ENCODE results near the gene ZBTB9.
A peak's percentile ranks its signal among the peaks of the same experiment; 100 is the strongest.

ZBTB9 gene

DNA sequence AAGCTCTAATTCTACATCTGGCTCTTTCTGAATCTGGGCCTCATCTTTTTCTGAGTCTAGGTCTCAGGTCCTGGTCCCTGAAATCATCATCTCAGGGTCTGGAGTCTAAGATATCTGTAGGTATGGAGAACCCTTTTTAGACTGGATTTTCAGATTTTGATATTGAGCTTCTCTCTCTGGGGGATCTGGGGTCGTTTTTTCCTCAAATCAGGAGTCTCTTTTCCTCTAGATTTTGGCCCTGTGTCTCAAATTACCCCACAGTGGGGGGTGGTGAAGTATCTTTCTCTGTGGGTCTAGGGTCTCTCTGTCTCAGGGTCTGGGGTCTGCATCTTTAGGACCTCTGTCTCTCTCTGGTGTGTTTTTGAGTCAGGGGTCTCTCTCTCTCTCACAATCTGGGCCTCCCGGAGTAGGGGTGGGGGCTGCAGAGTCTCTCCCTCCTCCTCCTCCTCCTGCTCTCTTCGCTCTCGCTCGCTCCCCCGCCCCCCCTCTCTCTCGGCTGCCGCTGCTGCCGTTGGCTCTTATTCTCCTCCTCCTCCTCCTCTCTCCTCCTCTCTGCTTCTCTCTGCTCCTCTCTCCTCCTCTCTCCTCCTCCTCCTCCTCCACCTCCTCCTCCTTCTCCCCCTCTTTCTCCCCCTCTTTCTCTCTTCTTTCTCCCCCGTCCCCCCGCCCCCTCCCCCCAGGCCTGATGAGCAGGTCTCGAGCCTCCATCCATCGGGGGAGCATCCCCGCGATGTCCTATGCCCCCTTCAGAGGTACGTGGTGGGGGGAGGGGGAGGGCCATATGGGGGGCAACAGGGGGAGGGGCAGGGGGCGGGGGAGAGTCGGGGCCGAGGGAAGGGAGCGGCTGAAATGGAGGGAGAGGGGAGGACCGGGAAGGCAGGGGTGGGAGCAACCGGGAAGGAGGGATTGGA lies 34.5 kb upstream of the ZBTB9 start, which contains the start of gene SYNGAP1:
SYNGAP1 (plus strand) TSS at position 486 of the 911 bp plus-strand sequence; CDS start at position 686, 200 bp downstream.
- peak in 5 of 14 donors; percentile 9 to 61 (median 34) for DNase-seq

DNA sequence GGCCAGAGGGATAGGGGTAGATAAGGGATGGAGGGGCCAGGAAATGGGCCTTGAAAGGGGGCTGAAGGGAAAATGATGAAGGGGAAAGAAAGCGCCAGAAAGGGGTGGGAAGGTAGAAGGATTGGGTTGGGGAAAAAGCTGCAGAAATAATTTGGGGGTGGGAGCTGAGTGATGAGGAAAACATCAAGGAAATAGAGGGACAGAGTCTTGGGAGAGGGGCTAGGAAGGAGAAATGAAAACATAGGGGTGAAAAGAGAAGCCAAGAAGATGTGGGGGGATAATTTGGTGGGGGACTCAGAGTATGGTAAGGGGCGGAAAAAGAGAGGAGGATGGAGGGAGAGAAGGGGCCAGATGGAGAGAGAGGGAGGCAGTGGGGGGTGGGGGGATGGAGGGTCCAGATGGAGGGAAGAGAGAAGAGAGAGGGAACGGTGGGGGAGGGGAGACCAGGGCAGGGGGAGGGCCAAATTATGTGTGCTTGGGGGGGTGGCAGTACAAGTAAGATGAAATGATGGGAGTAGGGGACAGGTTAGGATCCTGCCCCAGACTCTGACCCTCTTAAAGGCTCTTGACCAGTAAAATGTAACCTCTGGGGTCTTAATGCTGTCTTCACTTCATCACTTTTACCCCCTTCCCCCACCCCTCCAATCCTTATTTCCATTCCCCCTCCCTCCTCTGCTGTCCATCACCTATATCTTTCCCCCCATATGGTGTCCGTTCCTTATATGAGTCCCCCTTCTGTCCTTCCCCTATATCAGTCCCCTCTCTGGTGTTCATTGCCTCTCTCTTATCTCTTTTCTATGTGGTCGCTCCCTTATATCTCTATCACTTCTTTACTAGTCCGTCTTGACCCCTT lies 33.7 kb upstream of the ZBTB9 start:
- peak in 1 of 14 donors; percentile 24 for DNase-seq

DNA sequence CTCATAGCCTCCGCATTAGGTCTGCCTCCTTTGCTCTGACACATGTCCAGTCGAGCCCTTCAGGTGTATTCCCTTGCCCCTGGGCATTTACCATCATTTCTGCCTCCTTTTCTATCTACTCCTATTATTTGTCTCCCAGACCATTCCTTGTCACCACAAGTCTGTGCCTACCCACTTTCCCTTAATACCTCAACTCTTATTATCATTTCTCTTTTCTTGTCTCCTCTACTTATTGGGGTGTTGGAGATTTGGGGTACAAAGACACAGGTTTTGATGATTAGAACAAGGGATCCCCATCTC lies 33.1 kb upstream of the ZBTB9 start:
- DNase-seq, result no peak

DNA sequence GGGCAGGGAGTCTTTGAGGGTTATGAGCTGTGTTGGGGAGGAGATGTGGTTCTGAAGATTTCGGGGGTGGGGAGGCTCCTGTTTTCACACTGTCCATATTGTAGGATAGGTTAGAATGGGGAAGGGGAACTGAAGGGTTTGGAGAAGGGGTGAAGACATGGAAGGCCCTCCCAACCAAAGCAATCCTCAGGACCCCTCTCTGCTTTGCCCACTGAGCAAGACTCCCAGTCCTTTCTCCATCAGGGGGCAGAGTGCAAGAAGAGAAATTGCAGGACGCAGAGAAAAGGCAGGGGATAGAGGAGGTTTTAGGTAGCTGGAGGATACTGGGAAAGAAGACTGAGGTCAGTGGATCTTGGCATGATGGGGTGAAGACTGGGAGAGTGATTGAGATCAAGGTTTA lies 30.6 kb upstream of the ZBTB9 start:
- DNase-seq, result no peak

DNA sequence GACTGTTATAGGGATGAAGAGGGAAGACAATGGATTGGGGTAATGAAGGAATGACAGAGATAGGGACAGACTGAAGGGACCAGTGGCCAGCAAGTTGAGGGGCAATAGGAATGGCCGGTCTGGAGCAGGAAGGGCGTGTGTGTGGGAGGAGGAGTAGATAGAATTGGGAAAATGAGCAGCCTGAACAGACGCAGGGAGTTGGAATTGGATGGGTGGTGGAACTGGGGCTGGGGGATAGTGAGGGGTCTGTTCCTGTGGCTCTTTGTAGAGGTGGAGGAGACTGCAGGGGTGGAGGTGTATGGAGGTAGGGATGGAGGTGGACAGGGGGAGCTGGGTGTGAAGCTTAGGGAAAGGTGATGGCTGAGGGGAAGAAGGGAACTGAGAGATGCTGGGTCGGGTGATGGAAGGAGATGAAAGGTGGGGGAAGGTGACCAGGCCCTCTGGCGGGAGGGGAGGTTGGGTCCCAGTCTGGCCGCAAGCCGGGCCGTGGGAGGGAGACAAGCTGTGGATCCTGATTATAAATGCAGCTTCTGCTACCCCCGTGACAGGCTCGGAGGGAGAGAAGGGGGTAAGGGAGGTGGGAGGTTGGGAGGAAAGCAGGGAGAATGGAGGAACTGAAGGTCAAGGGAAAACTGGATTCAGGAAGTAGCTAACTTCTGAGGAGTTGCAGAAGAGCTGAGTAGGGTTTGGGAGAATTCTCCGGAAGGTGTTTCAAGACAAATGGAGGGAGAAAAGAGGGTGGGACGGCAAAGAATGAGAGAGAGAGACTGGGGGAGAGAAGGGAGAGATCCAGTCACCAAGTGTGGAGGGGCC lies 29.3 kb upstream of the ZBTB9 start:
- DNase-seq, result peak in 1 of 14 donors; percentile 54

DNA sequence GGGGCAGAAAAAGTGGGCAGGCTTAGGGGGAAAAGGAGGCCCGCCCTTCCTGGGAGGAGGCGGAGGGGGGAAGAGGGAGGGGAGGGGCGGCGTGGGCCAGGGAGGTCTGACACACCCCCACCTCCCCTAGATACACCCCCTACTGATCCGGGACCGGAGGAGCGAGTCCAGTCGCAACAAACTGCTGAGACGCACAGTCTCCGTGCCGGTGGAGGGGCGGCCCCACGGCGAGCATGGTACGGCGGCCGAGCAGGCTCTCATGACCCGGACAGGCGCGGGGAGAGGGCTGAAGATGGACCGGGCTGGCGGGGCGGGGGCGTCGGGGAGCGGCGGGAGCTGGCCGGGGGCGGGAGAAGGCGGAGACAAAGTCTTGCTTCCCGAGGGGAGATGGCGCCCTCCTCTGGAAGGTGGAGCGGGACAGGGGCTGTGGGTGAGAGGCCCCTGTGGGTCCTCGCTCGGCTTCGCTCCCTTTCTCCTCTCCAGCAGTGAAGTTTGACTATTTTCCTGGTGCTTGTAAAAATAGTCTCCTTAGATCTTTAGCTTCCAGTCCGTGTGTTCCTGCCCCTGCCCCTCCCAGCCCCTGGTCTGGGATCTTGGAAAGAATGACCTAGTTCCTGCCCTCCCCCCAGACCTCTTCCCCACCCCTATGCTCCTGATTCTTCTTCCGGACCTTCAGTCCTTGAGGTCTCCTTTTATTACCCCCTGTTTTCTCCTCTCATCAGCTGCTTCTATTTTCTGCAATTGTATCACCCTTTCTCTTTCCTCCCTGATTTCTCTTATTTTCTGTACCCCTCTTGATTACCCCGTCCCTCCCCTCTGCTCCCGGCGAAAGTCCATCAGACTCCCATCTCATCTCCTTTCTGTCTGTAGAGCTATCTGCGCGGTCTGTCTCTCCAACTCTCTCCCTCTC lies 28.5 kb upstream of the ZBTB9 start:
- DNase-seq, result peak; percentile 16 to 91 (median 77)

DNA sequence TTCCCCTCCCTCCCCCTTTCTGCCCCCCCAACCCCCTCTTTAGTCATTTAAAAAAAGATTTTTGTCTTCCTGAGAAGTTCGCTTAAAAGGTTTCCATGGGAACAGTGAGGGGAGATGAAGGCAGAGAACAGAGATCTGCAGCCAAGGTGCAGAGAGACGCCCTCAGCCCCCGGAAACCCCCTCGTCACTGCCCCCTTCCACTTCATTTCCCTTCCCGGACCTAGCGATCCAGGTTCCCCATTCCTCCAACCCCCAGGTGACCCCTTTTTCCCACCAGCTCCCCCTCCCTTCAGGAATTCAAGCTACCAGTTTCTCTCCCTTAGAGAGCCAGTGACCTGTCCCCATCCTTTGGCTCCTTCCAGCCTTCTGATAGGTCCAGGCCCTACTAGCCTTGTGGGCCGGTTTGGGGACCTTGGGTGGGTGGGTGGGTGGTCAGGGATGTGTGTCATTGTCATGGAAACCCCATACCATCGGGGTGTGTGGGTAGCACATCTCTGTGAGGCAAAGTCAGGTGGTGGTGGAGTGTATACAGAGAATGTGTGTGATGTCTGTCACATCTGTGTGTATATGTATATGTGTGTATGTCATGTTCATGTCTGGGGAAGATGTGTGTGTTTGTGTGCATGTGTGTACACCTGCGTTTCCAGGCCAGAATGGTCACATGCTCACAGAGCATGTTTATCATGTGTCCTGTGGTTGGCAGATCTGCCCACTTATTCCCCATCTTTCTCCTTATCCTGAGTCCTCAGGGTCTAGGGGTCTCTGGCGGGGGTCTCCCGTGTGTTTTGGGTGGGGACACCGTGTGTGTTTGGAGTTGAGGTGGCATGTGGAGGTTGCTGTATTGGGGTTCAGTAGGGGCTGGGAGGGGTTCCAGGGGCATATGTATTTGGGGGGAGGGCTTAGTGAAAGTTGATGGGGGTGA lies 27.5 kb upstream of the ZBTB9 start:
- peak in 3 of 14 donors; percentile 16 to 37 (median 24) for DNase-seq

DNA sequence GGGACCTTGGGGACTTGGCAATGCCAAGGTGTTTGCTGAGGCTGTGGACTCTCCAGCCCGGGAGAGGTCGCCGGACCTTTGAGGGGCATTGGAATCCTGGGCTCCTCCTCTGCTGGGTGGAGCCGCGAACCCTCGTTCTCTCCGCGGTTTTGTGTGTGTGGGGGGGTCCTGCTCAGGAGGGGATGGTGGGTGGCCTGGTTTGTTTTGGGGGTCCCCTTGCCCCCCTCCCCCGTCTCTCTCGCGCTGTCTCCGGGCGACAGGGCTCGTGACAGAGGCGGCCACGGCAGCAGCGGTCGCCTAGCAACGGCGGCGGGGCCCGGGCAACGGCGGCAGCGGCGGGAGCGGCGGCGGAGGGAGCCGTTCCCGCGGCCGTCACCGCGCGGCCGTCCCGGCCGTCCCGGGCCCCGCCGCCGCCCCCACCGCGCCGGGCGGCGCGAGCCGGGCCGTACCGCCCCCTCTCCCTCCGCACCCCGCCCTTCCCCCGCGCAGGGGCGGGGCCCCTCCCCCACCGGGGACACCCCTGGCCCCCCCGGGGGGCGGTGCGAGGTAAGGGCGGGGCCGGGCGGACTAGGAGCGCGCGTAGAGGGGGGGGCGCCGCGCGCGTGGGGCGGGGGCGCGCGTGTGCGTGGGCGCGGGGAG lies 26.7 kb upstream of the ZBTB9 start:
- DNase-seq, result peak in 10 of 14 donors; percentile 12 to 54 (median 25)

DNA sequence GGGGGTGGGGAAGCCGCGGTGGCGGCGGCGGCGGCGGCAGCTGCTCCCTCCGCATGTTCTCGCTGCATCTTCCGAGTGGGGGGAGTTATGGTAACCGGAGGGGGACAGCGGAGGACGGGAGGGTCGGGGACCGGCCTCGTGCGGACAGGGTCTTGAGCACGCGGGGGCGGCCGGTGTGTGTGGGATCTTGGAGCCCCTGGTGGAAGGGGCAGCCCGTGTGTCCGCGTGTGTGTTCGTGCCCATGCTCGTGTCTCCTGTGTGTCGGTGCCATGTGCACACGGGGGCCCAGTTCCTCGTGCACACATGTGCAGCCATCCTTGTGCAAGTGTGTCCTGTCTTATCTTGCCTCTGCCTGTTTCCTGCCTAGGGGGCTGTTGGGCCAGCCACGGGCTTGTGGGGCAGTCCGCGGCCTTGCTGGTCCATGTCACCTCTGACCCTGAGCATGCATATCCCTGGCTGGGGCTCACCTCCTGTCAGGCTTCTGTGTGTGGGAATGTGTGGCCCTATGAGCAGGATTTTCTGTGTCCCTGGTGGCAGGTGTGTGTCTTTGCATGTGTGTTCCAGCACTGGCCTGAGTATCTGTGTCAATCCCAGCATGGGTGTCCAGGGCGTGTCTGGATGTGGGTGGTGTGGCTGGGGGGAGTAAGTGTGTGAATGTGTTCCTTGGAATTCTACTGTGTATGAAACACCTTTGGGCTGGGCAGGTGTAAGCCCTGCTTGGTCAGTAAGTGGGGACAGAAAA lies 26.0 kb upstream of the ZBTB9 start:
- peak in 1 of 14 donors; percentile 6 for DNase-seq

DNA sequence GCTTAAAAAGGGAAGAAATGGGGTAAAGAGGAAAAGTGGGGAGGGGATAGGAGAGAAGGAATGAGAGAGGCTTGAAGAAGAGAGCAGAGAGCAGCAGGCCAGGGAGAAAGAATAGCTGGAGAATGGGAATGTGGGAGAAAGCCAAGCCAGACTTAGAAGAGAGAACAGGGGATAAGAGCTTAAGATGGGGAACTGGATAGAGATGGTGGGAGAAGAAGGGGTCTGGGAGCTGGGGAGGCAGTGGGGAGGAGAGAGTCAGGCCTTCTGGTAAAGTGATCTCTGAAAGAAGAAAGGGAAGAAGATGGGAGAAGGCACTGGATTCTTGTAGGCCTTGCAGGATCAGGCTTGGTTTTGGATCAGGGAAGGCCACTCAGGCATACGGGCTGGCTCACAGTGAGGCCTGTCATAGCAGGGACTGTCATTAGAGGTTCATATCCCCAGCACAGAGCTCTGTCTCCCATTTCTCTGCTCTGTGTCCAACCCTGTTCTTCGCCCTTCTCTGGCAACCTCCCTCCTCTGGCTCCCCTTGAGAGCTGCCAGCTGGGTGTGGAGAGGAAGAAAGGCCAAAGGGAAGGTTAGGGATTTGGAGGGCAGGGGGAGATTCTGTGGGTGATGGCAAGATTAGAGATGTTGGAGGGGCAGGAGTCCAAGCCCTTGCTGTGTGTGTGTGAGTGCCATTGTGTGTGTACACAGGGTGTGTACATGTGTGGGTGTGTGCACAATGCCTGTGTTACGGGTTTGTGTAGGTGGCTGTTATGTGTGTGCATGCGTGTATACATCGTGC lies 25.2 kb upstream of the ZBTB9 start:
- no peak for DNase-seq

DNA sequence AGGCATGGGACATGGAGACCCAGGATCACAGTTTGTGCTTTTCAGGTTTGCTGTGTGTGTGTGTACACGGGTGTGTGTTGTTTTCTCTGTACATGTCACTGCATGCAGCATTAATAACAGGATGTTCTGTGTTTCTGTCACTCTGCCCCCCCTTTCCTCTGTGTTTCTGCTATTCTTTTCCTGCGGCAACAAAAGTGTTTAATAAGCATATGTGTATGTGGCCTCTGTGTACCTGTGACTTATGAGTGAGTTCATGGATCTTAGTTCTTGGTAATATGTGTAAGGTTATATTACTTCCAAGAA lies 24.7 kb upstream of the ZBTB9 start:
- no peak for DNase-seq

DNA sequence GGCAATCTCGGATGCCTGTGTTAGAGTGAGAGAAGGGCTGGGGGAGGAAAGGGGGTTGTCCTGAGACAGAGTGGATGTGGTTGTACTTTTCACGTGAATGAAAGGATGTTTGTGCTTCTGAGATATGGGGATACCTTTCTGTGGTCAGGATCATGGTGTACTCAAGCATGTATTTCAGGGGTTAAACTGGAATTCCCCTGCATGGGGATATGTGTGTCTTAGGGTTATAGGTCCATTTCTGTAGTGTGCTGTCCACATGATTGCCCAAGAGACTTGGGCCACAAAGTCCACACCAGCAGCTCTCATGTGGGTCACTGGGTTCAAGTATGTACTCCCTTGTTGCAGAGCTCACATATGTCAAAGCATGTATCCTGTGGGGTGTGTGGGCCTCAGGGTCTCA lies 24.0 kb upstream of the ZBTB9 start:
- no peak for DNase-seq

DNA sequence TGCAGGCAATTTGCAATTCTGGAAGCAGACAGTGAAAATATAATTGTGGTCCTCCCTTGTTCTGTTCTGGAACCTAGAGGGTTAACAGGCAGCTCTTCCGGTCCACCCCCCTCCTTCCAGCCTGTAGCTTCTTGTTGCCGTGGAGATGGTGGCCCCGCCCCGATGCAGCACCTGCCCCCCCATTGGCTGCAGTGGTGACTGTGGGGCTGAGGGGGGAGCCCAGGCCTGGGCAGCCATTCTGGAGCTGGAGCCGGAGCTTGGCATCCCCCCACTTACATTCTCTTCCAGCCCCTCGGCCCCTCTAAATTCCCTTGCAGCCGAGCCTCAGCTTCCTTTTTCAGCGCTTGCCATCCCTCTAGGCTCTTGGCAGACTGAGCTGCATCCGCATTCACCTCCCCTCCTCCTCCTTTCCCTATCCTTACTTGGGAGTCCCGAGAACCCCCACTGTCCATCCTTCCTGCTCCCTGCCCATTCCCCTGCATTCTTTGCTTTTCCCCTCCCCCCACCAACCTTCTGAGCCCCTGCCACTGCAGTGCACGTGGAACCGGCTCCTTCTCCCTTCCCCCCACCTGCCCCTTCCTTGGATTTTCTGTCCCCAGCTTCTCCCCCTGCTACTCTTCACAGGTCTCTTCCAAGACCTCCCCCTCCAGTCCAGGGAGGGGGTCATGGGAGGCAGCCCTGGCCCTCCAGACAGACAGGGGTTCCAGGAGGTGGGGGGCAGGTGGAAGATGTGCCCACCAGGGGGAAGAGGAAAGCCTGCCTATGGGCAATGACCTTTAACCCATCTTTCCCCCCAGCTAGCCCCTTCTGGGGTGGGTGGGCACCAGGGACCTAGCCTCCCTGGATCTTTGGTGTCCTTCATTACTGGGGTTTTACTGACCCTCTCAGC lies 23.1 kb upstream of the ZBTB9 start:
- peak in 12 of 14 donors; percentile 36 to 79 (median 58) for DNase-seq

DNA sequence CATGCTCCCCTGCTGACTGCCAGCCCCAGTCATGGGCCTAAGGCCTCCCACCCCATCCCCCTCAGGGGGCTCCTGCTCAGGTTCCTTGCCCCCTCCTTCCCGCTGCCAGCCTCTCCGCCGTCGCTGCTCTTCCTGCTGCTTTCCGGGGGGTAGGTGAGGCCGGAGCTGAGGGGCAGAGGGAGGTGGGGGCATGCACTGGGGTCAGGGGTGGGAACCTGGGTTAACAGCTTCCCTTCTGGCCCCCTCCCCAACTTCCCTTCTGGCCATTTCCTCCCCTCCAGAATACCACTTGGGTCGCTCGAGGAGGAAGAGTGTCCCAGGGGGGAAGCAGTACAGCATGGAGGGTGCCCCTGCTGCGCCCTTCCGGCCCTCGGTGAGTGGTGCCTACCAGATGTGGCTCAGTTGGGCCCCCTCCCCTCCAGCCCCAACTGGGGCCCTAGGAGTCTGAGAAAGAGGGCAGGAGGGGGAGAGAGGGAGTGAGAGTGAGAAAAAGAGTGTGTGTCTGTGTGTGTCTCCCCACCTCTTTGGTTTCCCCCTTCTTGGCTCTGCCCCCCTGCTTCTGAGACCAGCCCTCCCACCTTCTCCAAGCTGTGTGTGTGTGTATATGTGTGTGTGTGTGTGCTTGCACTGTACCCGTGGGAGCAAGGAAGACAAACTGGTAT lies 22.4 kb upstream of the ZBTB9 start:
- no peak for DNase-seq

DNA sequence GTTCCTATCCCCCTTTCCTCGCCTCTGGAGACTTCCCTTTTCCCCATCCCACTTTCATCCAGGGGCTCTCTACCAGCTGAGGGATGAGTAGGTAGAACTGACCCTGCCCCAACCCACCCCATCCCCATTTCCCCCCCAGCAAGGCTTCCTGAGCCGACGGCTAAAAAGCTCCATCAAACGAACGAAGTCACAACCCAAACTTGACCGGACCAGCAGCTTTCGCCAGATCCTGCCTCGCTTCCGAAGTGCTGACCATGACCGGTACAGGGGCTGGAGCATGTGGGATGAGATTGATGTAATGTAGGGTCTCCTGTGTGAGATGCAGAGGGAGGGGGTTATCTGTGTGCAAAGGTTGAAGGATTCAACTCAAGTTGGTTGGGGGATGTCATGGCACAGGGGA lies 21.8 kb upstream of the ZBTB9 start:
- no peak for DNase-seq

DNA sequence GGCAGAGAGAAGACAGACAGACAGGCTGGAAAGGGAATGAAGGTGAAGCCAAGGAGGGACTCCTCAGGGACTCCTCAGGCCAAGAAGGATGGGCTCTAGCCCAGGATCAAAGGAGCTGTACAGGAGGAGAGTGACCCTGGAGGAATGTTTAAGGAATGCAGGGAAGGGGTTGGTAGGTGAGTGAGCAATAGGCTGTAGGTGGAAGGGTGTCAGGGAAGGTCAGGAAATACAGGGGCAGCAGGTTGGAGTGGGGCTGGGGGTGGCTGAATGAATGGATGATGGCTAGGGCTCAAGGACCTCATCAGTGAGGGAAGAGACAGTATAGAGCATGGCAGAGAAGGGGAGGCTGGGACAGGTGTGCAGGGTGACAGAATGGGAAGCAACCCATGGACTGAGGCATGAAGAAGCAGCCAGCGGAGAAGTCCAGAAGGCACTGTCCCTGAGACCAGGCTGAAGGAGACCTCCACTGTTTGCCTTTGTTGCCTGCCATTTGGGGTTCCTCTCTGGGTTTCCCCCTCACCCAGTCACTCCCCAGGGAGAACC lies 21.3 kb upstream of the ZBTB9 start:
- no peak for DNase-seq

Data from C1 segment of cervical spinal cord (tissue), 14 donors.